Neural cell (in vitro differentiated cells): ENCODE measurements around the gene PHKA2. TPM values are rescaled to one million over a fixed set of nuclear protein-coding genes. Genes with fewer than 3 reads are reported as not detected.

ENCODE experiments used
- H2AFZ ChIP-seq: fragments of 200-600, 300-800 bp; sonication (generic), shearing (Covaris generic); 2 replicates; pipeline ENCODE4 v1.6.0; 2014; ENCODE audit warnings: low read depth, mild to moderate bottlenecking, antibody characterized with exemption, low read length, moderate library complexity
- H3F3A ChIP-seq: fragments of 200-600 bp; shearing (Covaris generic); 2 replicates; pipeline ENCODE4 v1.6.1; 2016; ENCODE audit warnings: mild to moderate bottlenecking, moderate library complexity, mixed read lengths, antibody characterized with exemption, low read length; ENCODE audit not compliant: insufficient read depth, poor library complexity, severe bottlenecking
- H3K27ac ChIP-seq: fragments of 200-600, 300-800 bp; sonication (generic), shearing (Covaris generic); 2 replicates; pipeline ENCODE4 v1.5.1; 2014; ENCODE audit warnings: mild to moderate bottlenecking, low read length, moderate library complexity
- H3K27me3 ChIP-seq: fragments of 300-800, 200-600 bp; sonication (generic), shearing (Covaris generic); 2 replicates; pipeline ENCODE4 v1.6.0; 2014; ENCODE audit warnings: mild to moderate bottlenecking, low read depth, low read length, moderate library complexity; ENCODE audit not compliant: insufficient read depth
- H3K36me3 ChIP-seq: fragments of 300-800, 200-600 bp; sonication (generic), shearing (Covaris generic); 2 replicates; pipeline ENCODE4 v1.5.1; 2014; ENCODE audit warnings: mild to moderate bottlenecking, antibody characterized with exemption, low read length, moderate library complexity; ENCODE audit not compliant: insufficient read depth
- H3K4me2 ChIP-seq: fragments of 300-800, 200-600 bp; sonication (generic), shearing (Covaris generic); 2 replicates; pipeline ENCODE4 v1.6.0; 2014; ENCODE audit warnings: mild to moderate bottlenecking, low read length
- H3K4me3 ChIP-seq: fragments of 300-800, 200-600 bp; sonication (generic), shearing (Covaris generic); 2 replicates; pipeline ENCODE4 v1.5.1; 2014; ENCODE audit warnings: mild to moderate bottlenecking, low read length, moderate library complexity
- H3K79me2 ChIP-seq: fragments of 200-600 bp; shearing (Covaris generic); replicated peaks from 2 replicates; pipeline ENCODE4 v1.6.0; 2014; ENCODE audit warnings: mild to moderate bottlenecking, low read length, moderate library complexity; ENCODE audit not compliant: insufficient read depth
- H3K9ac ChIP-seq: fragments of 300-800, 200-600 bp; sonication (generic), shearing (Covaris generic); 2 replicates; pipeline ENCODE4 v1.6.1; 2016; ENCODE audit warnings: mild to moderate bottlenecking, low read length, mixed read lengths
- H3K9me2 ChIP-seq: fragments of 200-600 bp; shearing (Covaris generic); 2 replicates; pipeline ENCODE4 v1.6.1; 2016; ENCODE audit warnings: mild to moderate bottlenecking, low read length, mixed read lengths; ENCODE audit not compliant: insufficient read depth
- H3K9me3 ChIP-seq: fragments of 200-600, 300-800 bp; sonication (generic), shearing (Covaris generic); 2 replicates; pipeline ENCODE4 v1.6.1; 2016; ENCODE audit warnings: mild to moderate bottlenecking, mixed run types, low read length, moderate library complexity, mixed read lengths
- H4K20me1 ChIP-seq: fragments of 200-600 bp; shearing (Covaris generic); 2 replicates; pipeline ENCODE4 v1.6.1; 2016; ENCODE audit warnings: mild to moderate bottlenecking, mixed run types; ENCODE audit not compliant: insufficient read depth
- EP300 ChIP-seq: fragments of 450-650 bp; conservative IDR thresholded peaks from 2 replicates; pipeline ENCODE4 v1.6.1; 2014; ENCODE audit warnings: antibody characterized with exemption, mild to moderate bottlenecking, moderate library complexity; ENCODE audit not compliant: poor library complexity, severe bottlenecking
- EZH2 ChIP-seq: fragments of 200-600, 300-800 bp; shearing (Covaris generic), sonication (generic); IDR thresholded peaks from 2 replicates; pipeline ENCODE4 v1.6.1; 2014; ENCODE audit warnings: antibody characterized with exemption, low read length, borderline replicate concordance, mild to moderate bottlenecking; ENCODE audit not compliant: insufficient read depth, poor library complexity, severe bottlenecking
- MXI1 ChIP-seq: fragments of 450-650 bp; conservative IDR thresholded peaks from 2 replicates; pipeline ENCODE4 v1.6.1; 2014; ENCODE audit warnings: antibody characterized with exemption, mild to moderate bottlenecking; ENCODE audit not compliant: poor library complexity, severe bottlenecking
- POLR2AphosphoS5 ChIP-seq: IDR thresholded peaks from 2 replicates; pipeline ENCODE4 v1.6.1; 2012
- RAD21 ChIP-seq: fragments of 450-650 bp; conservative IDR thresholded peaks from 2 replicates; pipeline ENCODE4 v1.6.1; 2014; ENCODE audit warnings: antibody characterized with exemption, mild to moderate bottlenecking, moderate library complexity
- SMC3 ChIP-seq: fragments of 450-650 bp; conservative IDR thresholded peaks from 2 replicates; pipeline ENCODE4 v1.6.1; 2014; ENCODE audit warnings: antibody characterized with exemption, mild to moderate bottlenecking, moderate library complexity; ENCODE audit not compliant: poor library complexity
- TAF1 ChIP-seq: IDR thresholded peaks from 2 replicates; pipeline ENCODE4 v1.6.1; 2012; ENCODE audit warnings: low read depth
- polyA plus RNA-seq: library from polyadenylated mRNA; depleted of rRNA; stranded (reverse); fragments of >200 nt; gene quantifications from 2 replicates; pipeline ENCODE4 v1.2.3, GENCODE V29; 2014
- TF ChIP-seq, protein P1 (sequence below): IDR thresholded peaks from 2 replicates; pipeline ENCODE4 v1.6.1; 2012; ENCODE audit warnings: borderline replicate concordance
- TF ChIP-seq, protein P2 (sequence below): fragments of 450-650 bp; IDR thresholded peaks from 2 replicates; pipeline ENCODE4 v1.5.1; 2014; ENCODE audit warnings: antibody characterized with exemption, mild to moderate bottlenecking, moderate library complexity; ENCODE audit not compliant: poor library complexity, severe bottlenecking

Gene PHKA2
- polyA plus RNA-seq, 1 donor from 2014 or later, result 9.6 TPM

DNA sequence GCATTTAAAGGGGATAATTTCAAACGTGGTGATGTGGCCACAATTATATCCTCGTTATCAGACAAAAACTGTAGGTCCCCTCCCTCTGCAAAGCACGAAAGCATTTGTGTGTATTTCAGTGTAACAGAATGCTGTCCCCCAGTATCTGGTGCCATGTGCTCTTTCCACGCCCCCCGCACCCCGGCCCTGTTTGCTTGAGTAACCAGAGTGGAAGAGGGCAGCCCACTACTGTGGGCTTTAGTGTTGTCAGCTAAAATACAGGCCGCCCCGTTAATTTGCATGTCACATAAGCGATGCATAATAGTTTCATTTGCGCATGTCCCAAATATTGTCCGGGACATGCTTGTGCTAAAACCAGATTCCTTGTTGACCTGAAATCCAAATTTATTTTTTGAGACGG, 110.1 kb downstream of the PHKA2 start:
- Histone ChIP-seq H3K79me2 (no peaks in the 10 kb centered on the region), H3K4me2 (no peak overlapping the region), H3K9ac (no peak overlapping the region), H4K20me1 (no peaks in the 10 kb centered on the region), H3K27ac (no peak overlapping the region), H3K4me3 (no peak overlapping the region), H3K36me3 (no peaks in the 10 kb centered on the region), H3K9me3 (no peaks in the 10 kb centered on the region), H3F3A (no peaks in the 10 kb centered on the region), H2AFZ (no peak overlapping the region), H3K27me3 (no peaks in the 10 kb centered on the region), H3K9me2 (no peaks in the 10 kb centered on the region)
- TF ChIP-seq EZH2, result no peak
- TF ChIP-seq, protein P1, sequence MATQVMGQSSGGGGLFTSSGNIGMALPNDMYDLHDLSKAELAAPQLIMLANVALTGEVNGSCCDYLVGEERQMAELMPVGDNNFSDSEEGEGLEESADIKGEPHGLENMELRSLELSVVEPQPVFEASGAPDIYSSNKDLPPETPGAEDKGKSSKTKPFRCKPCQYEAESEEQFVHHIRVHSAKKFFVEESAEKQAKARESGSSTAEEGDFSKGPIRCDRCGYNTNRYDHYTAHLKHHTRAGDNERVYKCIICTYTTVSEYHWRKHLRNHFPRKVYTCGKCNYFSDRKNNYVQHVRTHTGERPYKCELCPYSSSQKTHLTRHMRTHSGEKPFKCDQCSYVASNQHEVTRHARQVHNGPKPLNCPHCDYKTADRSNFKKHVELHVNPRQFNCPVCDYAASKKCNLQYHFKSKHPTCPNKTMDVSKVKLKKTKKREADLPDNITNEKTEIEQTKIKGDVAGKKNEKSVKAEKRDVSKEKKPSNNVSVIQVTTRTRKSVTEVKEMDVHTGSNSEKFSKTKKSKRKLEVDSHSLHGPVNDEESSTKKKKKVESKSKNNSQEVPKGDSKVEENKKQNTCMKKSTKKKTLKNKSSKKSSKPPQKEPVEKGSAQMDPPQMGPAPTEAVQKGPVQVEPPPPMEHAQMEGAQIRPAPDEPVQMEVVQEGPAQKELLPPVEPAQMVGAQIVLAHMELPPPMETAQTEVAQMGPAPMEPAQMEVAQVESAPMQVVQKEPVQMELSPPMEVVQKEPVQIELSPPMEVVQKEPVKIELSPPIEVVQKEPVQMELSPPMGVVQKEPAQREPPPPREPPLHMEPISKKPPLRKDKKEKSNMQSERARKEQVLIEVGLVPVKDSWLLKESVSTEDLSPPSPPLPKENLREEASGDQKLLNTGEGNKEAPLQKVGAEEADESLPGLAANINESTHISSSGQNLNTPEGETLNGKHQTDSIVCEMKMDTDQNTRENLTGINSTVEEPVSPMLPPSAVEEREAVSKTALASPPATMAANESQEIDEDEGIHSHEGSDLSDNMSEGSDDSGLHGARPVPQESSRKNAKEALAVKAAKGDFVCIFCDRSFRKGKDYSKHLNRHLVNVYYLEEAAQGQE, result no peak
- TF ChIP-seq MXI1, result no peak
- no peak for TF ChIP-seq SMC3
- TF ChIP-seq, protein P2, sequence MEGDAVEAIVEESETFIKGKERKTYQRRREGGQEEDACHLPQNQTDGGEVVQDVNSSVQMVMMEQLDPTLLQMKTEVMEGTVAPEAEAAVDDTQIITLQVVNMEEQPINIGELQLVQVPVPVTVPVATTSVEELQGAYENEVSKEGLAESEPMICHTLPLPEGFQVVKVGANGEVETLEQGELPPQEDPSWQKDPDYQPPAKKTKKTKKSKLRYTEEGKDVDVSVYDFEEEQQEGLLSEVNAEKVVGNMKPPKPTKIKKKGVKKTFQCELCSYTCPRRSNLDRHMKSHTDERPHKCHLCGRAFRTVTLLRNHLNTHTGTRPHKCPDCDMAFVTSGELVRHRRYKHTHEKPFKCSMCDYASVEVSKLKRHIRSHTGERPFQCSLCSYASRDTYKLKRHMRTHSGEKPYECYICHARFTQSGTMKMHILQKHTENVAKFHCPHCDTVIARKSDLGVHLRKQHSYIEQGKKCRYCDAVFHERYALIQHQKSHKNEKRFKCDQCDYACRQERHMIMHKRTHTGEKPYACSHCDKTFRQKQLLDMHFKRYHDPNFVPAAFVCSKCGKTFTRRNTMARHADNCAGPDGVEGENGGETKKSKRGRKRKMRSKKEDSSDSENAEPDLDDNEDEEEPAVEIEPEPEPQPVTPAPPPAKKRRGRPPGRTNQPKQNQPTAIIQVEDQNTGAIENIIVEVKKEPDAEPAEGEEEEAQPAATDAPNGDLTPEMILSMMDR, result no peak
- TF ChIP-seq RAD21, result no peak
- TF ChIP-seq POLR2AphosphoS5, result no peak
- no peak for TF ChIP-seq EP300
- TF ChIP-seq TAF1, result no peak

DNA sequence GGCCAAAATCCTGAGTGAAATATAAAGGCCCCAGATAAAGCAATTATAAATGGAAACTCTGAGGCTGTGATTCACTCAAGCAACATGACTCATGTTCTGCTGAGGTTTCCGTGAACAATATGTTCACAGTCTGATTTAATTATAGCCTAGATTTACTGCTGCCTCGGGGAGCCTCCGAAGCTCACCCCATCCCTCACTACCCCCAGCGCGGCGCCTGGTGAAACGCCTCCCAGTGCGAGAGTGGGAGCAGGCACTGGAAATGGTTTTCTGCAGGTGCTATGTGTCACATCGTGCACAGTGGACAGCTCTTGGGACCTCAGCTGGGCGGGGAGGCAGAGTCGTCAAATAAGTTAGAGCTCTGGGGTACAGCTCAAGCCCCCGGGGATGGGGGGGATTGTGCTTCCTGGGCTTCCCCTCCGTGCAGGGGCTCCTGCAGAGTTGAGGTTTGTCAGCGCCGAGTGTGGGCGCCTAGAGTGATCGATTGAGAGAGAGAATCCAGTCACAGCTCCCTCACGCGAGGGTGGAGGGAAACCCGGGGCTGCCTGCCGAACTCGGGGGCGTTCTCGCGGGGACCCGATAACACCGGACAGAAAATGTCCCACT, 110.6 kb downstream of the PHKA2 start:
- H3K9me3 ChIP-seq, result no peaks in the 10 kb centered on the region
- no peak overlapping the region for H2AFZ ChIP-seq
- TF ChIP-seq, protein P1, result no peak
- no peak for TF ChIP-seq POLR2AphosphoS5
- TF ChIP-seq, protein P2, result no peak
- TF ChIP-seq TAF1, result no peak
- TF ChIP-seq RAD21, result no peak
- TF ChIP-seq SMC3, result no peak
- TF ChIP-seq MXI1, result no peak
- no peak overlapping the region for H3K27ac ChIP-seq
- H3K9me2 ChIP-seq, result no peaks in the 10 kb centered on the region
- no peaks in the 10 kb centered on the region for H4K20me1 ChIP-seq
- no peak overlapping the region for H3K4me2 ChIP-seq
- H3F3A ChIP-seq, result no peaks in the 10 kb centered on the region
- no peaks in the 10 kb centered on the region for H3K27me3 ChIP-seq
- no peak overlapping the region for H3K9ac ChIP-seq
- H3K79me2 ChIP-seq, result no peaks in the 10 kb centered on the region
- no peak overlapping the region for H3K4me3 ChIP-seq
- no peaks in the 10 kb centered on the region for H3K36me3 ChIP-seq
